ENCODE results near the gene CELF4.

Gene CELF4

DNA sequence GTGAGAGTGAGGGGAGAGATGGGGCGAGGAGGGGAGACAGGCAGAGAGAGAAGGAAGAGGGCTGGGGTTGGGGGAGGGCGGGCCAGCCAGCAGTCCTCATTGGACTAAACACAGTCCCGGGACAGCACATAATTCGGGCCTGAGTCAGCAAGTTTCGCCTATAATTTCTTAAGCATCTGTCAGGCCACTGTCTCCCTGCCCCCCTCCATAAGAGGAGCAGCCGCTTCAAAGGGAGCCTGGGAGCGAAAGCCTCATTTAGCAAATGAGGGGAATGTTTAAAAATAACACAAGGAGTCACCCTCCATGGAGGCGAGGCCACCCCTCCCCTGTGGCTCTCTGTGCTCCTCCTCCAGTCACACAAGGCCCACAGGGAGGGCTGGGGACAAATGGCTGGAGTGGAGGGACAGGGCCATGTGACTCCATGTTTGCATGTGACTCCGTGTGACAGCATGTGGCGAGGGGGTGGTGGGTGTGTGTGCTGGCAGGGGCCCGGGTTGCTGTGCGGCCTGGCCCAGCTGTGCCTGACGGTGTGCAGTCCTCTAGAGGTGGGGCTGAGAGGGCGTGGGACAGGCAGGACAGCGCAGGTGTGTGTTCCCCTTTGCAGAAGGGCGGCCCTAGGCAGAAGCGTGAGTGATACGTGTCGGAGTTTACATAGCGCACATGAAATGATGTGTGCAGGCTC, 162.4 kb downstream of the CELF4 start:
- TF ChIP-seq, protein P1, sequence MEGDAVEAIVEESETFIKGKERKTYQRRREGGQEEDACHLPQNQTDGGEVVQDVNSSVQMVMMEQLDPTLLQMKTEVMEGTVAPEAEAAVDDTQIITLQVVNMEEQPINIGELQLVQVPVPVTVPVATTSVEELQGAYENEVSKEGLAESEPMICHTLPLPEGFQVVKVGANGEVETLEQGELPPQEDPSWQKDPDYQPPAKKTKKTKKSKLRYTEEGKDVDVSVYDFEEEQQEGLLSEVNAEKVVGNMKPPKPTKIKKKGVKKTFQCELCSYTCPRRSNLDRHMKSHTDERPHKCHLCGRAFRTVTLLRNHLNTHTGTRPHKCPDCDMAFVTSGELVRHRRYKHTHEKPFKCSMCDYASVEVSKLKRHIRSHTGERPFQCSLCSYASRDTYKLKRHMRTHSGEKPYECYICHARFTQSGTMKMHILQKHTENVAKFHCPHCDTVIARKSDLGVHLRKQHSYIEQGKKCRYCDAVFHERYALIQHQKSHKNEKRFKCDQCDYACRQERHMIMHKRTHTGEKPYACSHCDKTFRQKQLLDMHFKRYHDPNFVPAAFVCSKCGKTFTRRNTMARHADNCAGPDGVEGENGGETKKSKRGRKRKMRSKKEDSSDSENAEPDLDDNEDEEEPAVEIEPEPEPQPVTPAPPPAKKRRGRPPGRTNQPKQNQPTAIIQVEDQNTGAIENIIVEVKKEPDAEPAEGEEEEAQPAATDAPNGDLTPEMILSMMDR (IDR thresholded peaks at IDR 0.05; ENCODE audit: insufficient read depth, missing control alignments): no peak
- DNase-seq (ENCODE audit: insufficient read length, low spot score) (no peak), FAIRE-seq (no peak)

DNA sequence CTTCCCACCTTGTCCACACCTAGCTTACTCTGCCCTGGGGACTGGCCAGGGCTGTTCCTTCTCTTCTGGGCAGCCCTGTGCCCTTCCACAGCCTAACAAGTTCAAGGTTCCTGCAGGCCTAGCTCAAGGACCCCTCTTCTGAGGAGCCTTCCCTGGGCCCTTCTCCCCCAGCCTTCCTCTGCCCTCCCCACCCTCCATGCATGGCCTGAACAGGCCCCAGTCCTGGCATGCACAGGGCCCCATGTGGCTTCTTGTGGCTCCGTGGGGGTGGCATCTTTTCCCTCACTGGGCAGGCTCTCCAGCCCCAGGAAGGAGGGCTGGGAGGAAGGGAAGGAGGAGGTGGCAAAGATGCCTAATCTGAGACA, 162.9 kb downstream of the CELF4 start:
- FAIRE-seq (no peak), DNase-seq (ENCODE audit: insufficient read length, low spot score) (no peak)
- TF ChIP-seq, protein P1 (IDR thresholded peaks at IDR 0.05; ENCODE audit: insufficient read depth, missing control alignments): no peak

DNA sequence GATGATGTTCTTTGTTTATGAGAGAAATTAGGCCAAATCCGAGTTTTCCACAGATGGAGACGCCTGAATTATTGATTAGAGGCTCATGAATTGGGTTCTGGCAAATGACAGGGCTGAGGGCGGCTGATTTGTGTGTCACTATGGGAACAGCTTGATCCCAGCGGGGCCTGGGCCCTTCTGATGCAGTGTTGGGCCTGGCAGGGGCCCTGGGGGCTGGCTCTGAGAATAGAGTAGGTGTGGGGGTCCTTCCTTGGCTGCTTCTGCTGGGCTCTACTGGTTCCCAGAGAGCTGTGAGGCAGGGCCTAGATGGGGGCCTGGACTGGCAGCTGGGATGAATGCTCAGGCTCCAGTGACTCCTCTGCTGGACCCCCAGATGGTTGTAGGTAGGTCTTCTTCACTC, 164.8 kb downstream of the CELF4 start:
- TF ChIP-seq, protein P1 (IDR thresholded peaks at IDR 0.05; ENCODE audit: insufficient read depth, missing control alignments): no peak
- no peak for DNase-seq (ENCODE audit: insufficient read length, low spot score)
- no peak for FAIRE-seq

DNA sequence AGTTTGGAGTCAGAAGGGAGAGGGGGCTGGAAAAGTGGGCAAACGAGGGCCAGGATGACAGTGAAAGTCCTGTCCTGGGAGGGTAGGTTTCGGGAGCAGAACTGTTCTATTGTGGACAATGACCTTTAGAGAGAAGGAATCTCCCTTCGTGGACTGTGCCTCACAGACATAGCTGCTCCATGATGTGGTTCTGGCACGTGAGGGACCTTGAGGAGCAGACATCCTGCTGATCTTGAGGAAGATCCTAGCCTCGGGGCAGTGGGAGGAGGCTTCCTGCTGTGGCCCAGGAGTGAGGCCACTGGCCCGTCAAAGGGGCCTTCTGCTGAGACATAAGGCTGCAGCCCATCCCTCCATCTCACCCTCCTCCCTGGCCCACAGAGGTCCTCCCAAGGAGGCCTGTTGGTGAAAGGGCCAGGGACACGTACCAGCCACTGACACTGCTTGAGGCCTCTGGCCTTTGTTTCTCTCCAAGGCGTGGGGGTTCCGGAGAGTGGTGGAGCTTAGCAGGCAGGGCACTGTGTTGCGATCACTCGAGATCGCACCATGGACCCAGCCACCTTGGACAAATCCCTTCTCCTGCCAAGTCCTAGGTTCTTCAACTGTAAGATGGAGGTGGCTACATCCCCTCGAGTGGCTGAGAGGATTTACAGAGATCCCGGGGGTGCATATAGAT, 167.2 kb downstream of the CELF4 start:
- TF ChIP-seq, protein P1 (IDR thresholded peaks at IDR 0.05; ENCODE audit: insufficient read depth, missing control alignments): no peak
- FAIRE-seq: no peak
- DNase-seq (ENCODE audit: insufficient read length, low spot score): no peak

DNA sequence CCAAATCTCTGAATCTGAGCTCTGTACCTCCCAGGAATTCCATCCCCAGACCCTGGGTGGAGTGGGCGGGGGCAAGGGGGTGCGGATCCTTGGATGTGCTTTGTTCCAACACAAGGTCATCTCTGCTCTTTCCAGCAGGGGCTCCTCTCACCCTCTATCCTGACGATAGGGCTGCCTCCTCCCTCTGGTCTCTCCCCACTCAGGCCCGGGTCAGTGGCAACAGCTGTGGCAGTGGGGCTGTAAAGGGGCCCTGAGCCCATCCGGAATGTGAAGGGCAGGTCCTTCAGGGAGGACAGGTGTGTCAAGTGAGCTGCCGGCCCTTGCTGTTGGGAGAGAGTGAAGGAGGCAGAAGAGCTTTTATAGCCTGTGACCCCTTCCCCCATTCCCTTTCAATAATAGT, 167.8 kb downstream of the CELF4 start:
- FAIRE-seq (no peak), DNase-seq (ENCODE audit: insufficient read length, low spot score) (no peak)
- TF ChIP-seq, protein P1 (IDR thresholded peaks at IDR 0.05; ENCODE audit: insufficient read depth, missing control alignments): no peak

DNA sequence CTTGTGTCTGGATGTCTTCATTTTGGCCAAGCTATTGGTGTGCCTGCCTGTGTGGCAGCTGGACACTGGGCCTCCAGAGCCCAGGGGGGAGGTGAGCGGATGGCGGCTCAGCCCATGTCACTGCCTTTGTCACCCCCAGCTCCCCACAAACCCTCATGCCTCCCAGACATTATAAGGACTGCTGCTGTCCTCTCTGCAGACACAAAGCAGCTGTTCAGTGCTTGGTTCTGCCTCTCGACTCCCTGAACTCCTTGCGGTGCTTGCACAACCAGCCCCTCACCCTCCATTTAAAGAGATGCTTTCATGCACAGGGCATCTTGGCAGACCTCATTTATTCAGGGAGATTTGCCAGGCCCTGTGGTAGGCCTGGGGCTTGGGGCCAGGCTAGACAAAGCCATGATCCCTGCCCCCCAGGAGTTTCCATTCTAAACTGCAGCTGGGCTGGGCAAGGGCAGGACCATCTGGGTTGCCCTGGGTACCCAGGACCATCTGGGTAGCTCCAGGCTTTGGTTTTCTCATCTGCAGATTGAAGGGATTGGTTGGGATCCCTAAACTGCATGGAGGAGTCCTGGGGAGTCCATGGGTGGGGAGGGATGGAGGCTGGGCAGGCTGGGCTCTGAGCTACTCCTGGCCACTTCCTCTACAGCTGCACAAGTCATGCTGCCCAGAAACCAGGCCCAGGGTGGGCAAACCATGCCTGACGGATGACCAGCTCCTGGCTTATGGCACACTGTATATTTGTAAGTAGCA, 168.5 kb downstream of the CELF4 start:
- TF ChIP-seq, protein P1 (IDR thresholded peaks at IDR 0.05; ENCODE audit: insufficient read depth, missing control alignments): no peak
- DNase-seq (ENCODE audit: insufficient read length, low spot score): no peak
- no peak for FAIRE-seq

Measured in D721Med (cell line).